Eye (tissue), 1 donor: ENCODE data around the gene NKX2-2.
A peak's percentile ranks its signal among the peaks of the same experiment; 100 is the strongest.

ENCODE experiments used
- DNase-seq: peaks from one replicate; pipeline ENCODE4 v3.0.0-alpha.2; 2015

The NKX2-2 gene

GRCh38 chr20:21521596-21522480, 8.0 kb upstream of the NKX2-2 start:
- DNase-seq: peak; percentile 38

- DNase-seq: peak; percentile 49
These were observed 7.1 kb upstream of the NKX2-2 start for GRCh38 chr20:21520702-21521595.

GRCh38 chr20:21519136-21519584, 5.3 kb upstream of the NKX2-2 start:
- peak; percentile 20 for DNase-seq

GRCh38 chr20:21518292-21518991, 4.6 kb upstream of the NKX2-2 start:
- DNase-seq: no peak

GRCh38 chr20:21517566-21518277, 3.9 kb upstream of the NKX2-2 start:
- DNase-seq: peak; percentile 35

- DNase-seq: peak; percentile 37
These were observed 3.1 kb upstream of the NKX2-2 start for GRCh38 chr20:21516861-21517565.

GRCh38 chr20:21516180-21516567, 2.3 kb upstream of the NKX2-2 start:
- no peak for DNase-seq

- peak; percentile 51 for DNase-seq
These were observed 1.7 kb upstream of the NKX2-2 start for GRCh38 chr20:21515300-21516179.

GRCh38 chr20:21514553-21515251, 838 bp upstream of the NKX2-2 start:
- peak; percentile 43 for DNase-seq

- peak; percentile 62 for DNase-seq
These were observed 642 bp downstream of the NKX2-2 start for GRCh38 chr20:21513181-21513663.

- no peak for DNase-seq
These were observed 1.2 kb downstream of the NKX2-2 start for GRCh38 chr20:21512634-21513180.

- peak; percentile 64 for DNase-seq
These were observed 1.8 kb downstream of the NKX2-2 start for GRCh38 chr20:21511850-21512633.

GRCh38 chr20:21511485-21511849, 2.4 kb downstream of the NKX2-2 start:
- peak; percentile 61 for DNase-seq

- DNase-seq: peak; percentile 60
These were observed 3.2 kb downstream of the NKX2-2 start for GRCh38 chr20:21510414-21511384.

- peak; percentile 76 for DNase-seq
These were observed 4.1 kb downstream of the NKX2-2 start for GRCh38 chr20:21509597-21510371.

- peak; percentile 38 for DNase-seq
These were observed 4.7 kb downstream of the NKX2-2 start for GRCh38 chr20:21509079-21509596.
